H9 (cell line): ENCODE data around the gene HIPK3. TPM values are rescaled to one million over a fixed set of nuclear protein-coding genes. Genes with fewer than 3 reads are reported as not detected.

Experiments used
- DNase-seq: peaks from one replicate; pipeline ENCODE4 v3.0.0-alpha.2; 2017
- H2AFZ ChIP-seq: one replicate; pipeline ENCODE4 v1.6.1; 2013; ENCODE audit warnings: mild to moderate bottlenecking, low read length, control low read depth, moderate library complexity
- H2AK5ac ChIP-seq: 2 replicates; pipeline ENCODE4 v1.6.1; 2013; ENCODE audit warnings: low read length, control low read depth, mixed read lengths; ENCODE audit not compliant: insufficient read length
- H2BK120ac ChIP-seq: one replicate; pipeline ENCODE4 v1.6.1; 2013; ENCODE audit warnings: low read depth, mild to moderate bottlenecking, low read length, control low read depth, inconsistent platforms; ENCODE audit not compliant: poor library complexity, severe bottlenecking
- H2BK12ac ChIP-seq: 2 replicates; pipeline ENCODE4 v1.6.1; 2013; ENCODE audit warnings: low read length, control low read depth, mixed read lengths, low read depth; ENCODE audit not compliant: insufficient read length
- H2BK15ac ChIP-seq: 2 replicates; pipeline ENCODE4 v1.6.1; 2013; ENCODE audit warnings: low read depth, low read length, control low read depth
- H2BK20ac ChIP-seq: one replicate; pipeline ENCODE4 v1.6.1; 2013; ENCODE audit warnings: low read depth, mild to moderate bottlenecking, low read length, control low read depth, inconsistent platforms; ENCODE audit not compliant: poor library complexity, severe bottlenecking
- H2BK5ac ChIP-seq: 2 replicates; pipeline ENCODE4 v1.6.1; 2013; ENCODE audit warnings: low read length, control low read depth, mixed read lengths; ENCODE audit not compliant: insufficient read length
- H3K14ac ChIP-seq: 2 replicates; pipeline ENCODE4 v1.6.1; 2013; ENCODE audit warnings: low read length, control low read depth; ENCODE audit not compliant: insufficient read depth
- H3K18ac ChIP-seq: 2 replicates; pipeline ENCODE4 v1.6.1; 2013; ENCODE audit warnings: low read depth, mild to moderate bottlenecking, mixed read lengths, low read length, control low read depth; ENCODE audit not compliant: insufficient read length
- H3K23ac ChIP-seq: 2 replicates; pipeline ENCODE4 v1.6.1; 2013; ENCODE audit warnings: low read length, control low read depth, mixed read lengths, low read depth; ENCODE audit not compliant: insufficient read length
- H3K23me2 ChIP-seq: 2 replicates; pipeline ENCODE4 v1.6.1; 2013; ENCODE audit warnings: low read depth, mild to moderate bottlenecking, mixed read lengths, low read length, control low read depth; ENCODE audit not compliant: insufficient read length, poor library complexity, severe bottlenecking
- H3K27ac ChIP-seq: 2 replicates; pipeline ENCODE4 v1.5.1; 2013; ENCODE audit warnings: low read length, control low read depth, mixed read lengths, low read depth; ENCODE audit not compliant: insufficient read length
- H3K27me3 ChIP-seq: 2 replicates; pipeline ENCODE4 v1.6.1; 2013; ENCODE audit warnings: low read length, control low read depth, inconsistent platforms; ENCODE audit not compliant: insufficient read depth
- H3K4ac ChIP-seq: 2 replicates; pipeline ENCODE4 v1.6.1; 2013; ENCODE audit warnings: low read depth, mild to moderate bottlenecking, control low read depth, inconsistent platforms, low read length, moderate library complexity
- H3K4me1 ChIP-seq: 2 replicates; pipeline ENCODE4 v1.6.1; 2013; ENCODE audit warnings: low read length, control low read depth, inconsistent platforms; ENCODE audit not compliant: insufficient read depth
- H3K4me2 ChIP-seq: 2 replicates; pipeline ENCODE4 v1.6.1; 2013; ENCODE audit warnings: low read length, control low read depth, mixed read lengths; ENCODE audit not compliant: insufficient read length, insufficient read depth
- H3K56ac ChIP-seq: 2 replicates; pipeline ENCODE4 v1.6.1; 2013; ENCODE audit warnings: low read depth, mild to moderate bottlenecking, mixed read lengths, low read length, control low read depth; ENCODE audit not compliant: insufficient read length
- H3K79me1 ChIP-seq: 2 replicates; pipeline ENCODE4 v1.6.1; 2013; ENCODE audit warnings: low read depth, mild to moderate bottlenecking, moderate library complexity, low read length, control low read depth, inconsistent platforms; ENCODE audit not compliant: insufficient read depth, poor library complexity, severe bottlenecking
- H3K79me2 ChIP-seq: 2 replicates; pipeline ENCODE4 v1.6.1; 2013; ENCODE audit warnings: low read length, control low read depth, inconsistent platforms; ENCODE audit not compliant: insufficient read depth
- H3K9ac ChIP-seq: 2 replicates; pipeline ENCODE4 v1.6.1; 2013; ENCODE audit warnings: low read length, control low read depth, mixed read lengths; ENCODE audit not compliant: insufficient read length; ENCODE audit errors: extremely low read depth
- H3K9me3 ChIP-seq: one replicate; pipeline ENCODE4 v1.6.1; 2013; ENCODE audit warnings: low read depth, low read length, inconsistent platforms; ENCODE audit not compliant: control insufficient read depth
- H3T11ph ChIP-seq: one replicate; pipeline ENCODE4 v1.6.1; 2013; ENCODE audit warnings: mild to moderate bottlenecking, low read length, control low read depth, inconsistent platforms
- H4K20me1 ChIP-seq: one replicate; pipeline ENCODE4 v1.6.1; 2013; ENCODE audit not compliant: control insufficient read depth, insufficient read length, insufficient read depth
- H4K5ac ChIP-seq: 2 replicates; pipeline ENCODE4 v1.6.1; 2013; ENCODE audit warnings: low read depth, mild to moderate bottlenecking, mixed read lengths, low read length, control low read depth; ENCODE audit not compliant: insufficient read length
- H4K8ac ChIP-seq: replicated peaks from 2 replicates; pipeline ENCODE4 v1.6.1; 2013; ENCODE audit warnings: low read length, control low read depth, mixed read lengths, low read depth; ENCODE audit not compliant: insufficient read length
- H4K91ac ChIP-seq: 2 replicates; pipeline ENCODE4 v1.6.1; 2013; ENCODE audit warnings: low read depth, mild to moderate bottlenecking, moderate library complexity, mixed read lengths, low read length, control low read depth; ENCODE audit not compliant: insufficient read length
- H3K27ac Mint-ChIP-seq, 3 experiments: 2 replicates in 2 of 3; 3 replicates in 1 of 3; pipeline ENCODE4 v1.8.0; 2020 to 2021; ENCODE audit warnings: mixed read lengths in 3 of 3, mild to moderate bottlenecking in 1 of 3, moderate library complexity in 1 of 3
- H3K27me3 Mint-ChIP-seq: 2 replicates; pipeline ENCODE4 v1.8.0; 2021; ENCODE audit warnings: low read depth, mild to moderate bottlenecking, moderate library complexity, mixed read lengths
- H3K36me3 Mint-ChIP-seq, 3 experiments: 2 replicates in 2 of 3; 3 replicates in 1 of 3; pipeline ENCODE4 v1.8.0; 2020 to 2021; ENCODE audit warnings: low read depth in 3 of 3, mixed read lengths in 3 of 3; ENCODE audit not compliant: insufficient read depth in 1 of 3
- H3K4me1 Mint-ChIP-seq, 2 experiments: 2 replicates each; pipeline ENCODE4 v1.8.0; 2020; ENCODE audit warnings: mixed read lengths in 2 of 2
- H3K4me3 Mint-ChIP-seq, 2 experiments: 2 replicates in 1 of 2; 3 replicates in 1 of 2; pipeline ENCODE4 v1.8.0; 2020 to 2021; ENCODE audit warnings: mild to moderate bottlenecking in 2 of 2, mixed read lengths in 2 of 2, moderate library complexity in 1 of 2
- H3K9me3 Mint-ChIP-seq, 2 experiments: 2 replicates in 1 of 2; 3 replicates in 1 of 2; pipeline ENCODE4 v1.8.0; 2020; ENCODE audit warnings: mild to moderate bottlenecking in 2 of 2, mixed read lengths in 2 of 2, moderate library complexity in 1 of 2
- WGBS: extraction: QIAGEN DNeasy Blood & Tissue Kit; methylation state at CpG from one replicate; pipeline ENCODE4 v1.1.7; 2013; ENCODE audit warnings: missing lambda C conversion rate, low lambda C conversion rate, mixed read lengths; ENCODE audit not compliant: insufficient read length; ENCODE audit errors: extremely low coverage; 5-methylcytosine and 5-hydroxymethylcytosine counted together
- total RNA-seq: library from RNA; stranded (reverse); gene quantifications from 2 replicates; pipeline ENCODE4 v1.2.1, GENCODE V29; 2021
- TF ChIP-seq, protein P1 (sequence below): fragments of 200-600 bp; sonication (generic); conservative IDR thresholded peaks from 3 replicates; pipeline ENCODE4 v1.8.0; 2021; ENCODE audit warnings: antibody characterized with exemption, mild to moderate bottlenecking

Gene HIPK3
- total RNA-seq, 1 experiment from 2014 or later: 23.4 TPM

DNA sequence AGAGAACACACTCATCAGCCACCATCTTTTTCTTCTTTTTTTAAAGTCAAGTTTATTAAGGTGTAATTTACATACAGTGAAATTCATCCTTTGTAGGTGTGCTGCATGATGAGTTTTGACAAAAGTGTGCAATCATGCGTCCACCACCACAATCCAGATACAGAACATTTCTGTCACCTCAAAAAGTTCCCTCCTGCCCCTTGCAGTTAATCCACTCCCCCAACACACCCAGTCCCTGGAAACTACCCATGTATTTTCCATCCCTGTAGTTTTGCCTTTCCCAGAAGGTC is 126.7 kb downstream of the HIPK3 start:
- TF ChIP-seq, protein P1, sequence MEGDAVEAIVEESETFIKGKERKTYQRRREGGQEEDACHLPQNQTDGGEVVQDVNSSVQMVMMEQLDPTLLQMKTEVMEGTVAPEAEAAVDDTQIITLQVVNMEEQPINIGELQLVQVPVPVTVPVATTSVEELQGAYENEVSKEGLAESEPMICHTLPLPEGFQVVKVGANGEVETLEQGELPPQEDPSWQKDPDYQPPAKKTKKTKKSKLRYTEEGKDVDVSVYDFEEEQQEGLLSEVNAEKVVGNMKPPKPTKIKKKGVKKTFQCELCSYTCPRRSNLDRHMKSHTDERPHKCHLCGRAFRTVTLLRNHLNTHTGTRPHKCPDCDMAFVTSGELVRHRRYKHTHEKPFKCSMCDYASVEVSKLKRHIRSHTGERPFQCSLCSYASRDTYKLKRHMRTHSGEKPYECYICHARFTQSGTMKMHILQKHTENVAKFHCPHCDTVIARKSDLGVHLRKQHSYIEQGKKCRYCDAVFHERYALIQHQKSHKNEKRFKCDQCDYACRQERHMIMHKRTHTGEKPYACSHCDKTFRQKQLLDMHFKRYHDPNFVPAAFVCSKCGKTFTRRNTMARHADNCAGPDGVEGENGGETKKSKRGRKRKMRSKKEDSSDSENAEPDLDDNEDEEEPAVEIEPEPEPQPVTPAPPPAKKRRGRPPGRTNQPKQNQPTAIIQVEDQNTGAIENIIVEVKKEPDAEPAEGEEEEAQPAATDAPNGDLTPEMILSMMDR: no peak
- Mint-ChIP-seq H3K27ac (no peak overlapping the region), H3K4me1 (peaks cover 3 to 5% of the 10 kb centered on the region in 2 experiments), H3K36me3 (peaks cover 0 to 8% (median 0%) of the 10 kb centered on the region in 3 experiments; a peak in 1 of 7 replicates), H3K9me3 (peaks cover 11 to 12% of the 10 kb centered on the region in 2 experiments; a peak in 4 of 5 replicates), H3K27me3 (peaks cover 13% of the 10 kb centered on the region), H3K4me3 (no peak overlapping the region)
- Histone ChIP-seq H2BK15ac (no peak overlapping the region), H3K4ac (no peak overlapping the region), H3K18ac (no peak overlapping the region), H3K56ac (no peak overlapping the region), H3K4me2 (no peak overlapping the region), H4K20me1 (no peaks in the 10 kb centered on the region), H3K4me1 (no peaks in the 10 kb centered on the region), H4K5ac (no peak overlapping the region), H3K23ac (no peak overlapping the region), H2BK12ac (no peak overlapping the region), H3K9ac (no peak overlapping the region), H3K14ac (no peak overlapping the region), H4K8ac (no peak overlapping the region), H3K27me3 (no peaks in the 10 kb centered on the region), H3K23me2 (no peaks in the 10 kb centered on the region), H2AFZ (no peak overlapping the region), H2BK5ac (no peak overlapping the region), H3K9me3 (no peaks in the 10 kb centered on the region), H3K27ac (no peak overlapping the region), H2BK20ac (no peak overlapping the region), H2BK120ac (no peak overlapping the region), H3K79me2 (no peaks in the 10 kb centered on the region), H3T11ph (no peak overlapping the region), H4K91ac (no peak overlapping the region), H3K79me1 (no peaks in the 10 kb centered on the region), H2AK5ac (no peak overlapping the region)
- DNase-seq: no peak
- WGBS: no CpG with 5 or more reads among the region's 1 CpG
